ENCODE data around the gene C1orf122. TPM values are rescaled to one million over a fixed set of nuclear protein-coding genes. Genes with fewer than 3 reads are reported as not detected.

C1orf122 gene
- total RNA-seq, 4 donors from 2014 or later, result 69.9 to 103 (median 94.3) TPM

DNA sequence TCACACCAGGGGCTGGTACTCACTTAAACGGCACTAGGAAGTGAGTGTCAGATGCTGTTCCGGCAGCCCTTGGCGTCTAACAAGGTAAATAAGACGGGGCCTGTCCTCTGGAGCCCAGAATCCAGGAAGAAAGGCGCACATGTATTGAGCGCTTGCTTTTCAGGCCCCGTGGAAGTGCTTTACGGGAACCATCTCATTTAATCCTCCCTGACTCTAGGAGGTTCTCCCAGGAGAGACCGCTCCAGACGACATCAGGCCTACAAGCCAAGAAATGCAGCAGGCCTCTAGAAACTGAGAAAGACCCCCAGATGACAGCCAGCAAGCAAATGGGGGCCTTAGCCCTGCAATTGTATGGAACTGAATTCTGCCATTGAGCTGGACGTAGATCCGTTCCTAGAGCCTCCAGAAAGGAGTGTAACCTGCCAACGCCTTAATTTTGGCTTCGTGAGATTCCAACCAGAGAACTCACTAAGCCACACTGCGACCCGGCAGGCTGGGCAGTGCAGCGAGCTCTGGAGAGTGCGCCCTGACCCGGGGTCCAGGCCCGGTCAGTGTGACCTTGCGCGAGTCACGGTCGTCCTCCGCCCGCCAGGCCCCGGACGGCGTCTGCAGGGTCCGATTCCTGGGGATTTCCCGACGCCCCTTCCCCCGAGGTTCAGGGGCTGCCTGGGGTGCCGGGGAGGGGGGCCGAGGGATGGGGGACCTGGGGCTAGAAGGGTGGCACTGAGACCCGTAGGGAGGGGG is 14.5 kb upstream of the C1orf122 start:
- peak overlapping the region; percentile 63 to 77 (median 63) for H3K4me3 ChIP-seq
- intact Hi-C loops (cut with DNase I), result no loop called here
- peaks cover 0 to 17% (median 0%) of the 10 kb centered on the region in 4 donors for H3K27me3 ChIP-seq
- TF ChIP-seq POLR2A (IDR thresholded peaks at IDR 0.05; ENCODE audit: low read depth), result no peak
- no peak for TF ChIP-seq EP300 (IDR thresholded peaks at IDR 0.05)
- TF ChIP-seq, protein P1, sequence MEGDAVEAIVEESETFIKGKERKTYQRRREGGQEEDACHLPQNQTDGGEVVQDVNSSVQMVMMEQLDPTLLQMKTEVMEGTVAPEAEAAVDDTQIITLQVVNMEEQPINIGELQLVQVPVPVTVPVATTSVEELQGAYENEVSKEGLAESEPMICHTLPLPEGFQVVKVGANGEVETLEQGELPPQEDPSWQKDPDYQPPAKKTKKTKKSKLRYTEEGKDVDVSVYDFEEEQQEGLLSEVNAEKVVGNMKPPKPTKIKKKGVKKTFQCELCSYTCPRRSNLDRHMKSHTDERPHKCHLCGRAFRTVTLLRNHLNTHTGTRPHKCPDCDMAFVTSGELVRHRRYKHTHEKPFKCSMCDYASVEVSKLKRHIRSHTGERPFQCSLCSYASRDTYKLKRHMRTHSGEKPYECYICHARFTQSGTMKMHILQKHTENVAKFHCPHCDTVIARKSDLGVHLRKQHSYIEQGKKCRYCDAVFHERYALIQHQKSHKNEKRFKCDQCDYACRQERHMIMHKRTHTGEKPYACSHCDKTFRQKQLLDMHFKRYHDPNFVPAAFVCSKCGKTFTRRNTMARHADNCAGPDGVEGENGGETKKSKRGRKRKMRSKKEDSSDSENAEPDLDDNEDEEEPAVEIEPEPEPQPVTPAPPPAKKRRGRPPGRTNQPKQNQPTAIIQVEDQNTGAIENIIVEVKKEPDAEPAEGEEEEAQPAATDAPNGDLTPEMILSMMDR (IDR thresholded peaks at IDR 0.05), result no peak
- no peak for TF ChIP-seq POLR2AphosphoS5 (IDR thresholded peaks at IDR 0.05)
- DNase-seq (ENCODE audit: extremely low spot score), result no peak
- 75% methylated on average over 11 of the region's 36 CpGs for WGBS
- H3K4me1 ChIP-seq, result peaks cover 12 to 28% (median 24%) of the 10 kb centered on the region in 4 donors
- no peaks in the 10 kb centered on the region for H3K9me3 ChIP-seq
- H3K27ac ChIP-seq (replicated peaks in 1 of 4), result no peak overlapping the region
- no peaks in the 10 kb centered on the region for H3K36me3 ChIP-seq

DNA sequence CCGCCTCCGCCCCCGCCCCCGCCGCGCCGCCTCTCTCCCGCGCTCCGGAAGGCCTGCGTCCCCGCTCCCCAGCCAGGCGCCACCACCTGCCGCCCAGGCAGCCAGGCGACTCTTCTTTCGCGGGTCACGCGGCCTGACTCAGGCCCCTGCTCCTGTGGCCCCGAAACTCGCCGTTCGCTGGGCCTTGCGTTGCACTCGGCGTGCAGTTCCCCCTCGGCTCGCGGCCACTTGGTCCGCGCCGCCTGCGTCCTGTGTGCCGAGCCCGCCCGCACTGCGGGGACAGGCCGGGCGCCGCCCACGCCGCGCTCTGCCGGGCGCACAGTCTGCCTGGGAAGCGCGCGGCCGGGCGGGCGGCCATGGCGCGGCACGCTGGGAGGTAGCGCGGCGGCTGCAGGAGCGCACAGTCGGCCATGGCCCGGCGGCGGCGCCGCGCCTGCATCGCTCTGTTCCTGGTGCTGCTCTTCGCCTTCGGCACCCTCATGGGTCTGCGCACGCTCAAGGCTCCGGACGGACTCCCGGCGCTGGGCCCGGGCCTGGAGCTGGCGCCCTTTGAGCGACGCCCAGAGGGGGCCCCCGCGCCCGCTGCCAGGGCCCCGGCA is 13.7 kb upstream of the C1orf122 start, which contains the start of gene MANEAL:
TSS of gene MANEAL (plus strand) at position 75 of the 599 bp plus-strand sequence. CDS start at position 411, 336 bp downstream.
- H3K27ac ChIP-seq (replicated peaks in 1 of 4), result no peak within 1 kb of the TSS

DNA sequence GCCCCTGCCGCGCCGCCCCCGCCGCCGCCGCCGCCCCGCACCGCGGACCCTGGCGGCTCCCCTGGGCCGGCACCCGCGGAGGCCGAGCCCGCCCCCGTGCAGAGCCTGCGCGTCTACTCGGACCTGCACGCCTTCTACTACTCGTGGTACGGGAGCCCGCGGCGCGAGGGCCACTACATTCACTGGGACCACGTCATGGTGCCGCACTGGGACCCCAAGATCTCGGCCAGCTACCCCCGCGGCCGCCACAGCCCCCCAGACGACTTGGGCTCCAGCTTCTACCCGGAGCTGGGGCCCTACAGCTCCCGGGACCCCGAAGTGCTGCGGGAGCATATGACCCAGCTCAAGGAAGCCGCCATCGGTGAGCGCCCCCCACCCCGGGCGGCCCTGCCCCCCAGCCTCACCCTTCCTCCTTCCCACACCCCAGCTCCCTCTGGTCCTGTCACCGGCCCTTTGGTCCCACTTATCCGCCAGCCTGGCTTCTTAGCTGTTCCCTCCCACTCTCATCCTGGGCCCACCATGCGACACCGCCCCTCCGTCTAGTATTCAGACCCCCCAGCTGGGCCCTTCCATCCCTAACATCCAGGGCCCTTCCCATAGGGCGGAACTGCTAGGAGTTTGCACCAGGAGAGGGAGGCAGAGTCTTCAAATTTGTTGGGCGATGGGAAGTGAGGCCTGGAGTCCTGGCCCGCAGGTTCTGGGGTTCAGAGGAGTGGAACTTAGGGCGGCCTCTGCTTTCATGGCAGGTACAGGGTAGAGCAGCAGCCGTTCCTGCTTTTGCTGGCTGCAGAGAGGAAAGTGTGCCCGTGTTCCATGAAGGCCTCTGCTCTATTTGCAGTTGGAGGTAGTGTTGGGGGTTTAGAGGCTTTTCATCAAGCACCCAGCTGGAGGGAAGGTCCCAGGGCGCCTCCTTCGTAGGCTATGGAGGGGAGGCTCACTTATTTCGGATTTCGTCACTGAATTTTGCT is 12.9 kb upstream of the C1orf122 start:
- Histone ChIP-seq H3K36me3 (peaks cover 0 to 11% (median 6%) of the 10 kb centered on the region in 4 donors), H3K27me3 (peaks cover 0 to 4% (median 0%) of the 10 kb centered on the region in 4 donors), H3K4me3 (peak overlapping the region; percentile 63 to 77 (median 63)), H3K9me3 (no peaks in the 10 kb centered on the region), H3K4me1 (peaks cover 12 to 28% (median 24%) of the 10 kb centered on the region in 4 donors), H3K27ac (replicated peaks in 1 of 4) (no peak overlapping the region)
- DNase-seq (ENCODE audit: extremely low spot score), result no peak
- 49% methylated on average over 9 of the region's 59 CpGs for WGBS
- intact Hi-C loops (cut with DNase I), result no loop called here
- TF ChIP-seq POLR2A (IDR thresholded peaks at IDR 0.05; ENCODE audit: low read depth) (no peak), POLR2AphosphoS5 (IDR thresholded peaks at IDR 0.05) (no peak), EP300 (IDR thresholded peaks at IDR 0.05) (no peak)
- TF ChIP-seq, protein P1 (IDR thresholded peaks at IDR 0.05), result no peak

More for the DNA sequence above, 13.7 kb upstream of the C1orf122 start, which contains the start of gene MANEAL:
- Histone ChIP-seq H3K9me3 (no peaks in the 10 kb centered on the region), H3K27me3 (peaks cover 0 to 9% (median 0%) of the 10 kb centered on the region in 4 donors), H3K36me3 (peaks cover 0 to 3% (median 0%) of the 10 kb centered on the region in 4 donors), H3K4me1 (peaks cover 12 to 28% (median 24%) of the 10 kb centered on the region in 4 donors), H3K4me3 (peak within 1 kb of the TSS; percentile 63 to 77 (median 63))
- no CpG with 5 or more reads among the region's 82 CpGs for WGBS
- DNase-seq (ENCODE audit: extremely low spot score), result no peak
- TF ChIP-seq EP300 (IDR thresholded peaks at IDR 0.05) (no peak), POLR2AphosphoS5 (IDR thresholded peaks at IDR 0.05) (no peak)
- intact Hi-C loops (cut with DNase I), result no loop called here

DNA sequence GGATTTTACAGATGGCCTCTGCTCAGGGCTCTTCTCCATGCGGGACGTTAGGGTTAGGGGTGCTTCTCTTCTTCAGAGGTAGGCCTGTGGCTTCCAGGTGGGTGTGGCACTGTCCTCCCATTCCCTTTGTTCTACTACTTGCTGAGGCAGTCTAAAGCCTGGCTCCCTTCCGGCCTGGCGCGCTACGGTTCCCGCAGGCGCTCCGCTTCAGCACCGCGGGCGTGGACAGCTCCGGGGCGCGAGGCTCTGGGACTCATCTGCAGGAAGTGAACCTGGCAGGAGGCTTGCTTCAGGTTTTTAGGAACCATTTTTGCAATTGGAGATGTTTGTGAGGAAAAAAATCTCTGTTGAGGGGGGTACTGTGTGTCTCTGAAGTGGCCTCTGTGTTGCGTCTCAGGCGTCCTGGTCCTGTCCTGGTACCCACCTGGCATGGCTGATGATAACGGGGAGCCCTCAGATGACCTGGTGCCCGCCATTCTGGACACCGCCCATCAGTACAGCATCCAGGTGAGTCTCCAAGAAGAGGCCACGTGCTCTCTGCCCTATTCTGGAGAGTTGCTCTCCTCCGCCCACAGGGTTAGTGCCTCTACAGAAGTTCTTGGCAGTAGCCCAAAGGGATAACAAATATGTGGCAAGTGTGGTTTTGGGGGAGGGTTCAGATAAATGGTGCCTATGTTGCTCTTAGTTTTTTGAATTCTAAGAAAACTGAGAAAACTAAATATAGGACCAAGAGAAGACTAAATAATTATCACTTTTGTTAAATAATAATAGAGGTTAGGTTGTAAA is 12.1 kb upstream of the C1orf122 start:
- DNase-seq (ENCODE audit: extremely low spot score), result no peak
- Histone ChIP-seq H3K27me3 (peaks cover 0 to 4% (median 0%) of the 10 kb centered on the region in 4 donors), H3K9me3 (no peaks in the 10 kb centered on the region), H3K27ac (replicated peaks in 1 of 4) (no peak overlapping the region), H3K36me3 (peaks cover 0 to 19% (median 14%) of the 10 kb centered on the region in 4 donors), H3K4me1 (peaks cover 12 to 28% (median 24%) of the 10 kb centered on the region in 4 donors), H3K4me3 (peak overlapping the region in 1 of 4 donors; percentile 63)
- TF ChIP-seq POLR2AphosphoS5 (IDR thresholded peaks at IDR 0.05), result peak in 1 of 2 donors; percentile 40
- no peak for TF ChIP-seq EP300 (IDR thresholded peaks at IDR 0.05)
- 25% methylated on average over 20 of the region's 22 CpGs for WGBS
- intact Hi-C loops (cut with DNase I), result no loop called here
